Duodenal mucosa (tissue), 2 donors: ENCODE measurements around the gene SLC9A9.

ENCODE experiments used
- H3K27ac ChIP-seq: one replicate; pipeline ENCODE4 v1.7.0; 2013; ENCODE audit warnings: low read depth, low read length
- H3K27me3 ChIP-seq, 2 donors: one replicate each; pipeline ENCODE4 v1.7.0; 2013; ENCODE audit warnings: low read length in 2 of 2, control low read depth in 1 of 2; ENCODE audit not compliant: insufficient read depth in 2 of 2, control insufficient read depth in 1 of 2
- H3K36me3 ChIP-seq, 2 donors: one replicate each; pipeline ENCODE4 v1.7.0; 2013; ENCODE audit warnings: low read length in 2 of 2, control low read depth in 1 of 2; ENCODE audit not compliant: insufficient read depth in 2 of 2, control insufficient read depth in 1 of 2
- H3K4me1 ChIP-seq, 2 donors: one replicate each; pipeline ENCODE4 v1.7.0; 2013; ENCODE audit warnings: low read length in 2 of 2, control low read depth in 1 of 2; ENCODE audit not compliant: insufficient read depth in 2 of 2, control insufficient read depth in 1 of 2
- H3K4me3 ChIP-seq, 2 donors: one replicate each; pipeline ENCODE4 v1.7.0; 2013; ENCODE audit warnings: low read length in 2 of 2, low read depth in 1 of 2
- H3K9ac ChIP-seq, 2 donors: one replicate each; pipeline ENCODE4 v1.7.0; 2013; ENCODE audit warnings: low read length in 2 of 2, low read depth in 1 of 2
- H3K9me3 ChIP-seq, 2 donors: one replicate each; pipeline ENCODE4 v1.7.0; 2013; ENCODE audit warnings: low read length in 2 of 2, control low read depth in 1 of 2; ENCODE audit not compliant: control insufficient read depth in 1 of 2

The SLC9A9 gene

GRCh38 chr3:143644370-143645089 is 203.7 kb downstream of the SLC9A9 start:
- Histone ChIP-seq H3K27ac (no peak overlapping the region), H3K4me1 (peaks cover 0 to 9% of the 10 kb centered on the region in 2 donors), H3K9ac (no peak overlapping the region)

GRCh38 chr3:143643905-143644304 is 204.4 kb downstream of the SLC9A9 start:
- Histone ChIP-seq H3K27ac (no peak overlapping the region), H3K4me1 (peaks cover 0 to 9% of the 10 kb centered on the region in 2 donors), H3K9me3 (no peaks in the 10 kb centered on the region), H3K36me3 (no peaks in the 10 kb centered on the region), H3K9ac (no peak overlapping the region), H3K27me3 (no peaks in the 10 kb centered on the region), H3K4me3 (peak overlapping the region in 1 of 2 donors; percentile 13)

More at GRCh38 chr3:143644370-143645089, 203.7 kb downstream of the SLC9A9 start:
- Histone ChIP-seq H3K36me3 (no peaks in the 10 kb centered on the region), H3K27me3 (no peaks in the 10 kb centered on the region), H3K9me3 (no peaks in the 10 kb centered on the region), H3K4me3 (peak overlapping the region; percentile 13 to 19)

GRCh38 chr3:143640774-143641173 is 207.5 kb downstream of the SLC9A9 start:
- no peaks in the 10 kb centered on the region for H3K9me3 ChIP-seq
- H3K4me1 ChIP-seq = peaks cover 0 to 9% of the 10 kb centered on the region in 2 donors
- H3K9ac ChIP-seq = no peak overlapping the region
- H3K36me3 ChIP-seq = no peaks in the 10 kb centered on the region
- H3K4me3 ChIP-seq = no peak overlapping the region
- H3K27me3 ChIP-seq = no peaks in the 10 kb centered on the region
- H3K27ac ChIP-seq = no peak overlapping the region

- Histone ChIP-seq H3K4me3 (no peak overlapping the region), H3K27ac (no peak overlapping the region), H3K36me3 (no peaks in the 10 kb centered on the region), H3K9me3 (no peaks in the 10 kb centered on the region), H3K27me3 (no peaks in the 10 kb centered on the region), H3K9ac (no peak overlapping the region), H3K4me1 (peaks cover 8 to 15% of the 10 kb centered on the region in 2 donors)
Observed at GRCh38 chr3:143637133-143637532, 211.1 kb downstream of the SLC9A9 start.

- H3K9ac ChIP-seq = no peak overlapping the region
- peaks cover 8 to 15% of the 10 kb centered on the region in 2 donors for H3K4me1 ChIP-seq
- no peaks in the 10 kb centered on the region for H3K27me3 ChIP-seq
- H3K27ac ChIP-seq = no peak overlapping the region
- no peaks in the 10 kb centered on the region for H3K36me3 ChIP-seq
- H3K4me3 ChIP-seq = no peak overlapping the region
- H3K9me3 ChIP-seq = no peaks in the 10 kb centered on the region
Observed at GRCh38 chr3:143634991-143635390, 213.3 kb downstream of the SLC9A9 start.

GRCh38 chr3:143634427-143634826 is 213.8 kb downstream of the SLC9A9 start:
- Histone ChIP-seq H3K27me3 (no peaks in the 10 kb centered on the region), H3K4me3 (no peak overlapping the region), H3K36me3 (no peaks in the 10 kb centered on the region), H3K27ac (no peak overlapping the region), H3K4me1 (peaks cover 8 to 15% of the 10 kb centered on the region in 2 donors), H3K9ac (no peak overlapping the region), H3K9me3 (no peaks in the 10 kb centered on the region)

- H3K27ac ChIP-seq = no peak overlapping the region
- H3K9me3 ChIP-seq = no peaks in the 10 kb centered on the region
- no peak overlapping the region for H3K9ac ChIP-seq
- H3K27me3 ChIP-seq = no peaks in the 10 kb centered on the region
- peaks cover 8 to 15% of the 10 kb centered on the region in 2 donors for H3K4me1 ChIP-seq
- no peaks in the 10 kb centered on the region for H3K36me3 ChIP-seq
- no peak overlapping the region for H3K4me3 ChIP-seq
Observed at GRCh38 chr3:143633816-143634215, 214.5 kb downstream of the SLC9A9 start.

GRCh38 chr3:143629726-143630125 is 218.5 kb downstream of the SLC9A9 start:
- no peaks in the 10 kb centered on the region for H3K9me3 ChIP-seq
- H3K27ac ChIP-seq = no peak overlapping the region
- no peaks in the 10 kb centered on the region for H3K36me3 ChIP-seq
- H3K27me3 ChIP-seq = no peaks in the 10 kb centered on the region
- peaks cover 2 to 7% of the 10 kb centered on the region in 2 donors for H3K4me1 ChIP-seq
- no peak overlapping the region for H3K9ac ChIP-seq
- no peak overlapping the region for H3K4me3 ChIP-seq

- Histone ChIP-seq H3K27me3 (no peaks in the 10 kb centered on the region), H3K9me3 (no peaks in the 10 kb centered on the region), H3K4me1 (peaks cover 0 to 4% of the 10 kb centered on the region in 2 donors)
Observed at GRCh38 chr3:143628971-143629370, 219.3 kb downstream of the SLC9A9 start.

GRCh38 chr3:143627336-143627735 is 220.9 kb downstream of the SLC9A9 start:
- no peak overlapping the region for H3K27ac ChIP-seq
- no peaks in the 10 kb centered on the region for H3K9me3 ChIP-seq
- no peaks in the 10 kb centered on the region for H3K36me3 ChIP-seq
- no peak overlapping the region for H3K9ac ChIP-seq
- H3K4me3 ChIP-seq = no peak overlapping the region
- no peaks in the 10 kb centered on the region for H3K4me1 ChIP-seq
- H3K27me3 ChIP-seq = no peaks in the 10 kb centered on the region

More at GRCh38 chr3:143628971-143629370, 219.3 kb downstream of the SLC9A9 start:
- Histone ChIP-seq H3K27ac (no peak overlapping the region), H3K9ac (no peak overlapping the region), H3K36me3 (no peaks in the 10 kb centered on the region), H3K4me3 (no peak overlapping the region)
